ENCODE results near the gene TAF6L. TPM values are rescaled to one million over a fixed set of nuclear protein-coding genes. Genes with fewer than 3 reads are reported as not detected.

The TAF6L gene
- total and polyA plus RNA-seq, 2 of the 8 experiments (the other 6 are each of a cell fraction or from before 2014, with no cell fraction given) = 24.8 to 31.9 TPM

DNA sequence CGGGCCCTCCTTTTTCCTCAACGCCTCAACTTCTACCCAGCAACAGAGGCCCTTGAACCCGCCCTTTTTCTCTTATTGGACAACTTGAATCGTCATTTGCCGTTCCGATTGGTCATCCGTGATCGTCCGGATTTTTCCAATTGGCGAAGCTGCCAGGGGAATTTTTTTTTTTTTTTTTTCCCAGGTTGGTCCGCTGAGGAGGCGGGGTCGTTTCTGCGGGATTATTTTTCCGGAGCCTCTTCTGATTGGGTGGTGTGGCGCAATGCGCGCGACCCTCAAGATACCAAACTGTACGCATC, 43.4 kb upstream of the TAF6L start (continued):
- TF ChIP-seq SIN3A (conservative IDR thresholded peaks at IDR 0.05 in 1 of 2, IDR thresholded peaks at IDR 0.05 in 1 of 2; ENCODE audit: low read depth in 1 of 2, low read length in 2 of 2) = no peak
- no peak for TF ChIP-seq YY1 (IDR thresholded peaks at IDR 0.05; ENCODE audit: low read depth, low read length)
- TF ChIP-seq SP1 (IDR thresholded peaks at IDR 0.05; ENCODE audit: low read depth, low read length) = peak; percentile 95
- TF ChIP-seq RFX5 (IDR thresholded peaks at IDR 0.05; ENCODE audit: borderline replicate concordance, low read depth, low read length) = peak; percentile 96
- TF ChIP-seq CHD1 (IDR thresholded peaks at IDR 0.05; ENCODE audit: low read depth, low read length) = no peak
- no peak for TF ChIP-seq POLR2AphosphoS5 (IDR thresholded peaks at IDR 0.05; ENCODE audit: low read depth, low read length)
- no peak for TF ChIP-seq GABPA (IDR thresholded peaks at IDR 0.05; ENCODE audit: borderline replicate concordance, insufficient read depth, low read length)
- peak; percentile 35 for TF ChIP-seq SP2 (IDR thresholded peaks at IDR 0.05; ENCODE audit: low read length)
- TF ChIP-seq NRF1 (IDR thresholded peaks at IDR 0.05; ENCODE audit: low read depth, low read length) = 0 out of 2 replicates have a peak, but pooled peaks have one; percentile 10

All from H1 (cell line).